Glutamatergic neuron (in vitro differentiated cells): ENCODE results near the gene HIVEP3. TPM values are rescaled to one million over a fixed set of nuclear protein-coding genes. Genes with fewer than 3 reads are reported as not detected.

ENCODE experiments used
- DNase-seq: peaks from one replicate; pipeline ENCODE4 v3.0.0; 2022
- H3K27ac Mint-ChIP-seq: one replicate; pipeline ENCODE4 v1.8.0; 2020; ENCODE audit warnings: mild to moderate bottlenecking, mixed read lengths, inconsistent platforms; ENCODE audit not compliant: unreplicated experiment
- H3K27me3 Mint-ChIP-seq: one replicate; pipeline ENCODE4 v1.8.0; 2020; ENCODE audit warnings: mild to moderate bottlenecking, moderate library complexity, mixed read lengths, inconsistent platforms; ENCODE audit not compliant: unreplicated experiment
- H3K36me3 Mint-ChIP-seq: one replicate; pipeline ENCODE4 v1.8.0; 2020; ENCODE audit warnings: mild to moderate bottlenecking, mixed read lengths, inconsistent platforms; ENCODE audit not compliant: unreplicated experiment
- H3K4me1 Mint-ChIP-seq: one replicate; pipeline ENCODE4 v1.8.0; 2020; ENCODE audit warnings: mild to moderate bottlenecking, low read depth, mixed read lengths, inconsistent platforms; ENCODE audit not compliant: unreplicated experiment
- H3K4me3 Mint-ChIP-seq: one replicate; pipeline ENCODE4 v1.8.0; 2020; ENCODE audit warnings: mild to moderate bottlenecking, mixed read lengths, inconsistent platforms; ENCODE audit not compliant: unreplicated experiment
- H3K9me3 Mint-ChIP-seq: one replicate; pipeline ENCODE4 v1.8.0; 2020; ENCODE audit warnings: mild to moderate bottlenecking, moderate library complexity, mixed read lengths, inconsistent platforms; ENCODE audit not compliant: unreplicated experiment
- total RNA-seq: library from RNA; stranded (reverse); fragmentation: NEBNext Ultra II Directional; extraction: Animal tissue kit (Norgen Biotek cat#: 25700); gene quantifications from one replicate; pipeline ENCODE4 v1.2.1, GENCODE V29; 2021; ENCODE audit not compliant: unreplicated experiment
- TF ChIP-seq, protein P1 (sequence below): fragments of 200-600 bp; sonication (generic); IDR thresholded peaks from one replicate; pipeline ENCODE4 v1.5.0; 2021; ENCODE audit not compliant: partially characterized antibody, unreplicated experiment

HIVEP3 gene
- total RNA-seq, 1 donor from 2014 or later, result 15.1 TPM

DNA sequence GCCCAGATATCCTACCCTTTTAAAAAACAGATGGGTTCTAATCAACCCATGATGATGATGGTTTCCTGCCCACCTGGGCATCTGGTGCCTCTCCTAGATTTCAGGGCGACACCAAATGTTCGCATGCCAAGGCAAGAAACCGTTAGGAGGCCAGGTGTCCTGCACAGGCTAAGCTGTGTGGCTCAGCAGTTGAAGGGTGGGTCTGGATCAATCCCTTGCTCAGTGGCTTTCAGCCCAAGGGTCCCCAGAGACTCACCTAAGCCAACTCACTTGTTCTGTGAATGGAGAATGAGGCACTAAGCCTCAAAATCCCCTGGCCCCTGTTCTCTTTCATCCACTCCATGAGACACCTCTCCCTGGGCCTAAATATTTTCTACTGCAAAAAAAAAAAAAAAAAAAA, 265.1 kb downstream of the HIVEP3 start:
- no peak overlapping the region for H3K27ac Mint-ChIP-seq
- no peaks in the 10 kb centered on the region for H3K36me3 Mint-ChIP-seq
- H3K4me3 Mint-ChIP-seq, result no peak overlapping the region
- H3K9me3 Mint-ChIP-seq, result peaks cover 9% of the 10 kb centered on the region
- no peak for DNase-seq
- H3K4me1 Mint-ChIP-seq, result peaks cover 50% of the 10 kb centered on the region
- peaks cover 1% of the 10 kb centered on the region for H3K27me3 Mint-ChIP-seq
- TF ChIP-seq, protein P1, sequence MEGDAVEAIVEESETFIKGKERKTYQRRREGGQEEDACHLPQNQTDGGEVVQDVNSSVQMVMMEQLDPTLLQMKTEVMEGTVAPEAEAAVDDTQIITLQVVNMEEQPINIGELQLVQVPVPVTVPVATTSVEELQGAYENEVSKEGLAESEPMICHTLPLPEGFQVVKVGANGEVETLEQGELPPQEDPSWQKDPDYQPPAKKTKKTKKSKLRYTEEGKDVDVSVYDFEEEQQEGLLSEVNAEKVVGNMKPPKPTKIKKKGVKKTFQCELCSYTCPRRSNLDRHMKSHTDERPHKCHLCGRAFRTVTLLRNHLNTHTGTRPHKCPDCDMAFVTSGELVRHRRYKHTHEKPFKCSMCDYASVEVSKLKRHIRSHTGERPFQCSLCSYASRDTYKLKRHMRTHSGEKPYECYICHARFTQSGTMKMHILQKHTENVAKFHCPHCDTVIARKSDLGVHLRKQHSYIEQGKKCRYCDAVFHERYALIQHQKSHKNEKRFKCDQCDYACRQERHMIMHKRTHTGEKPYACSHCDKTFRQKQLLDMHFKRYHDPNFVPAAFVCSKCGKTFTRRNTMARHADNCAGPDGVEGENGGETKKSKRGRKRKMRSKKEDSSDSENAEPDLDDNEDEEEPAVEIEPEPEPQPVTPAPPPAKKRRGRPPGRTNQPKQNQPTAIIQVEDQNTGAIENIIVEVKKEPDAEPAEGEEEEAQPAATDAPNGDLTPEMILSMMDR, result no peak

DNA sequence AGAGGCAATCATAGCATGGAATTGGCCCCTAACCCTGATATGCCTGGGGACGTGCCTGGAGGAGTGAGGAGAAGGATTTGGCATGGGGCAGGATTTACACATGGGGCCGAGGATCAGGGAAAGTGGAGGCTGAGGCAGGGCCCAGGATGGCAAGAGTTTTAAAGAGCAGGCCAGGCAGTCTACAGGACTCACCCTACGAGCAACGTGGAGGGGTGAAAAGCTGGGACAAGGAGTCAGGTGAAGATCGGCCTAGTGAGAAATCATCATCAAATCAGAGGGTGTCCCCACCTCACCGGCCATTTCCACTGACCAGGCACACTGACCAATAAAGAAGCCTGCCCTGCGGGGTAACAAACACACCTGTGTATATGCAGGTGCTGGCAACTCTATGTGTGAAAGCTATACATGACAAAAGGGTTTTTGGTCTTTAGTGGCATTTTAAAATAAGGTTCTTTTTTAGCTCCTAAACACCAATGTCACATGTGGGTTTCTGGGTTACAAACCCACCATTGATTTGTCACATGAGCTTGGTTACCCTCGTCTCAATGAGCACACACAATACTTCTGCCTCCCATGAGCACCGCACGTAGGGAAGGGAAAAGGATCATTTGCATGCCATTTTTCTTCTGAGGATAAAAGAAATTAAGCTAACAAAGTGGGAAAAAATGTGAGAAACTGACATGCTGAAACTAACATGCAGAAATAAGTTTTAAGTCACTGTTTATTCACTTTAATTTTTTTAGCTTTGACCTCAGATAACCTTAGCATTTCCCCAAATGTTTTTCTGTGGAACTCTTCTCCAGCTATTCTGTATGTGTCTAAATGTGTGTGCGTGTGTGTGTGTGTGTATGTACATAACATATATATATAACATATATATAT, 266.1 kb downstream of the HIVEP3 start:
- Mint-ChIP-seq H3K4me1 (peaks cover 41% of the 10 kb centered on the region), H3K27me3 (peaks cover 5% of the 10 kb centered on the region), H3K27ac (no peak overlapping the region), H3K36me3 (no peaks in the 10 kb centered on the region), H3K9me3 (peaks cover 10% of the 10 kb centered on the region), H3K4me3 (no peak overlapping the region)
- TF ChIP-seq, protein P1, result no peak
- no peak for DNase-seq

DNA sequence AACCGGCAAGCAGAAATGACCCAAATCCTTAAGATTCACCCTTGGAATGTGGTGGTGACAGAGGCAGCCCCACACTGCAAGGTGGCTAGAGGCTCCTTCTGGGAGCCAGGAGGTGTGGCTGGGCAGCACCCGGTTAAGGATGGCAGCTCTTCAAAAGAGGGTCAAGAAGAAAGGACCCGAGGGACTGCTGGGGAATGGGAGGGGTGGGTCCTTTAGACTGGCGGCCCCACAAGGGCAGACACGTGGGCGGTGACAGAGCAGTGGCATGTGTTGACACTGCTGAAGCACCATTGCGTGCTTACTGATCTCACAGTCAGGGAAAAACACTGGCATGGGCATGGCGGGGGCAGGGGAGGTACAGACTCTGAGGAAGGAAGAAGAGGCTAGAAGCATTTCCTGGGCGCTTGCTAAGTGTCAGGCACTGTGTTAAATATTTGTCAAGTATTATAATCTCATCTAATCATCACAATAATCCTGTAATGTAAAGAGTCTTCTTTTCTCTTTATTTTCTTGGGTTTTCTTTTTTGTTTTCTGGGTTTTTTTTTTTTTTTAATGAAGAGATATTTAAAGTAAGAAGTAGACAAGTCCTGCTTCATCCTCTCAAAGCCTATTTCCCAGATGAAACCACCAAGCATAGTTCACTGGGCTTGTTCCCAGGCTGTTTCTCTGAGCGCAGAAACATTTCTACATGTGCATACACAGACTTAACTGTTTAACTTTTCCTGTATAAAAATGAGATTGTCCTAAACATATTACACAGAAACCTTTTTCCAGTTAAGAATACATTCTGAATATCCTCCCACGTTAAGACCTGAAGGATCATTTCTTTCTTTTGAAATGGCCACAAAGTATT, 268.5 kb downstream of the HIVEP3 start:
- peaks cover 27% of the 10 kb centered on the region for H3K4me1 Mint-ChIP-seq
- H3K27ac Mint-ChIP-seq, result no peak overlapping the region
- H3K27me3 Mint-ChIP-seq, result peaks cover 5% of the 10 kb centered on the region
- H3K4me3 Mint-ChIP-seq, result no peak overlapping the region
- H3K36me3 Mint-ChIP-seq, result no peaks in the 10 kb centered on the region
- TF ChIP-seq, protein P1, result no peak
- peaks cover 8% of the 10 kb centered on the region for H3K9me3 Mint-ChIP-seq
- no peak for DNase-seq

DNA sequence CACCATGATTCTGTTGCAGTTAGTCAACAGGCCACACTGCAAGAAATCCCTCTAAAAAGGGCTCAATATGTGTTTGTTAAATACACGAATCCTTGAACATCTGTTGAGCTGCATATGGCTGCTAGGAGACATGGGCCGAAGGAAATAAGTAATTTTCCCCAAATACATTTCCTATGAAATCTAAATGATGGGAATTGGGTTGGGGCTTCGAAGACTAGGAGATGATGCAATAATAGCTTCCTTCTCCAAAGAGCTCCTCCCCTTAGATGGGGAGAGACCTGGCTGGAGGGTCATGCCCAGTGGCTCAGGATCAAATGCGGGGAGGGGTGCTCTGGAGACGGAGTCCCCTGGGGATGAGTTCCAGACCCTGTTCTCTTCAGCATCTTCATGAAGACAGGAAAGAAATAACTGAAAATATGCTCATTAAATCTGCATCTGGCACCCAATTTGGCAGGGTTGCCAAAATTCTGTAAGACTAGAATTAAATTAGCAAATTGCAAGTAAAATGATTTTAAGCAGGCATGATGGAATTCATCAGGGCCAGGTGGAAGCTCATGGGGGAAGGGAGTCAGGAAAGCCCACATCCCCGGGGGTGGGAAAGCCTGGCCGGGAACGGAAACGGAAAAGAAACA, 269.2 kb downstream of the HIVEP3 start:
- Mint-ChIP-seq H3K27ac (peak overlapping the region; percentile 44), H3K4me3 (peak overlapping the region; percentile 38), H3K27me3 (peaks cover 5% of the 10 kb centered on the region), H3K36me3 (no peaks in the 10 kb centered on the region), H3K9me3 (peaks cover 6% of the 10 kb centered on the region), H3K4me1 (peaks cover 26% of the 10 kb centered on the region)
- DNase-seq, result no peak
- TF ChIP-seq, protein P1, result no peak
